H1 (cell line): ENCODE data around the gene NUP98. TPM values are rescaled to one million over a fixed set of nuclear protein-coding genes. Genes with fewer than 3 reads are reported as not detected.

Source experiments
- CTCF ChIA-PET: fragments of 300-600 bp; sonication (Branson Sonifier 250); formaldehyde crosslinking; loops from one replicate; lab custom pipeline; 2021; ENCODE audit not compliant: partially characterized antibody; lab: Charles Lee
- POLR2A ChIA-PET: fragments of 300-600 bp; sonication (Branson Sonifier 250); formaldehyde crosslinking; loops from one replicate; lab custom pipeline; 2021; ENCODE audit warnings: inconsistent platforms; ENCODE audit not compliant: partially characterized antibody; lab: Charles Lee
- DNase-seq, 2 experiments: peaks; one replicate each; pipeline versions ENCODE4 v3.0.0 to v3.0.0-alpha.2; 2010 to 2022; ENCODE audit warnings: low spot score in 2 of 2, low read depth in 1 of 2, mixed read lengths in 1 of 2
- FAIRE-seq: peaks from 2 replicates; lab custom pipeline; 2011; peaks lifted over from hg19 to GRCh38; lab: Jason Lieb, UNC
- H2AFZ ChIP-seq: 2 replicates; pipeline ENCODE4 v1.8.1; 2012; ENCODE audit warnings: low read length, inconsistent platforms
- H2AK5ac ChIP-seq: 2 replicates; pipeline ENCODE4 v1.6.1; 2013; ENCODE audit warnings: low read depth, low read length
- H2BK120ac ChIP-seq: replicated peaks from 2 replicates; pipeline ENCODE3; 2013; ENCODE audit warnings: low read depth, low read length, inconsistent platforms
- H2BK12ac ChIP-seq: 2 replicates; pipeline ENCODE4 v1.6.1; 2013; ENCODE audit warnings: low read depth, low read length
- H2BK15ac ChIP-seq: 2 replicates; pipeline ENCODE4 v1.6.1; 2013; ENCODE audit warnings: low read length
- H2BK20ac ChIP-seq: 2 replicates; pipeline ENCODE4 v1.6.1; 2013; ENCODE audit warnings: low read length
- H2BK5ac ChIP-seq: 2 replicates; pipeline ENCODE4 v1.6.1; 2013; ENCODE audit warnings: low read depth, low read length
- H3K14ac ChIP-seq: 2 replicates; pipeline ENCODE4 v1.6.1; 2013; ENCODE audit warnings: inconsistent platforms; ENCODE audit not compliant: insufficient read length
- H3K18ac ChIP-seq: 2 replicates; pipeline ENCODE4 v1.6.1; 2013; ENCODE audit warnings: low read length; ENCODE audit errors: extremely low read depth
- H3K23ac ChIP-seq: 2 replicates; pipeline ENCODE4 v1.6.1; 2013; ENCODE audit warnings: inconsistent platforms; ENCODE audit not compliant: insufficient read length
- H3K23me2 ChIP-seq: 2 replicates; pipeline ENCODE4 v1.6.1; 2013; ENCODE audit warnings: low read depth, low read length
- H3K27ac ChIP-seq: 2 replicates; pipeline ENCODE4 v1.6.1; 2011; ENCODE audit warnings: low read depth, low read length, inconsistent platforms
- H3K27me3 ChIP-seq, 4 experiments: replicated peaks in 1 of 4; 1 replicate in 1 of 4; 2 replicates in 3 of 4; pipeline versions ENCODE4 v1.6.1 to v1.8.1; 2011 to 2013; ENCODE audit warnings: low read length in 3 of 4, mild to moderate bottlenecking in 3 of 4, inconsistent platforms in 2 of 4, mixed read lengths in 2 of 4, moderate library complexity in 1 of 4; ENCODE audit not compliant: control insufficient read depth in 3 of 4, insufficient read depth in 3 of 4; ENCODE audit errors: extremely low read depth in 1 of 4
- H3K36me3 ChIP-seq, 4 experiments: 2 replicates each; pipeline versions ENCODE4 v1.6.1 to v1.8.1; 2011 to 2013; ENCODE audit warnings: mild to moderate bottlenecking in 4 of 4, low read length in 3 of 4, moderate library complexity in 2 of 4, control low read depth in 1 of 4, inconsistent platforms in 1 of 4; ENCODE audit not compliant: insufficient read depth in 4 of 4, control insufficient read depth in 2 of 4
- H3K4ac ChIP-seq: replicated peaks from 2 replicates; pipeline ENCODE3; 2013; ENCODE audit warnings: low read length, low read depth, mixed read lengths, inconsistent platforms; ENCODE audit not compliant: insufficient read length
- H3K4me1 ChIP-seq, 4 experiments: replicated peaks in 1 of 4; 1 replicate in 1 of 4; 2 replicates in 3 of 4; pipeline versions ENCODE4 v1.6.1 to v1.8.1; 2011 to 2013; ENCODE audit warnings: low read length in 3 of 4, inconsistent platforms in 2 of 4, mixed read lengths in 1 of 4; ENCODE audit not compliant: insufficient read depth in 4 of 4, control insufficient read depth in 3 of 4
- H3K4me2 ChIP-seq, 2 experiments: 2 replicates each; pipeline versions ENCODE4 v1.6.1 to v1.8.1; 2011 to 2013; ENCODE audit warnings: low read depth in 2 of 2, low read length in 2 of 2, control low read depth in 1 of 2, inconsistent platforms in 1 of 2, mild to moderate bottlenecking in 1 of 2; ENCODE audit not compliant: insufficient read depth in 1 of 2
- H3K4me3 ChIP-seq, 4 experiments: fragments of 200-600, 300-600 bp in 1 of 4; sonication (generic), shearing (Covaris generic), sonication (Bioruptor Twin) in 1 of 4; 2 replicates each; pipeline versions ENCODE4 v1.5.1 to v1.8.1; 2011 to 2016; ENCODE audit warnings: low read length in 4 of 4, low read depth in 3 of 4, control low read depth in 2 of 4, inconsistent platforms in 2 of 4, mild to moderate bottlenecking in 2 of 4, mixed read lengths in 1 of 4, moderate library complexity in 1 of 4; ENCODE audit not compliant: insufficient read depth in 2 of 4; ENCODE audit errors: extremely low read depth in 1 of 4
- H3K56ac ChIP-seq: replicated peaks from 2 replicates; pipeline ENCODE3; 2013; ENCODE audit warnings: low read depth, mild to moderate bottlenecking, mixed read lengths, low read length, inconsistent platforms; ENCODE audit not compliant: insufficient read length
- H3K79me1 ChIP-seq: 2 replicates; pipeline ENCODE4 v1.6.1; 2013; ENCODE audit warnings: low read depth, low read length, control low read depth
- H3K79me2 ChIP-seq, 2 experiments: 2 replicates each; pipeline versions ENCODE4 v1.6.1 to v1.8.1; 2012 to 2013; ENCODE audit warnings: low read length in 2 of 2, mild to moderate bottlenecking in 2 of 2, inconsistent platforms in 1 of 2; ENCODE audit not compliant: insufficient read depth in 2 of 2, control insufficient read depth in 1 of 2
- H3K9ac ChIP-seq, 4 experiments: replicated peaks in 1 of 4; 1 replicate in 1 of 4; 2 replicates in 3 of 4; pipeline versions ENCODE4 v1.6.1 to v1.8.1; 2011 to 2013; ENCODE audit warnings: low read depth in 3 of 4, low read length in 3 of 4, control low read depth in 2 of 4, mild to moderate bottlenecking in 2 of 4, moderate library complexity in 2 of 4, inconsistent platforms in 1 of 4; ENCODE audit errors: extremely low read depth in 1 of 4
- H3K9me3 ChIP-seq, 2 experiments: 2 replicates each; pipeline versions ENCODE4 v1.6.1 to v1.8.1; 2012 to 2013; ENCODE audit warnings: mild to moderate bottlenecking in 2 of 2, moderate library complexity in 2 of 2, control low read depth in 1 of 2, inconsistent platforms in 1 of 2, low read depth in 1 of 2, low read length in 1 of 2, mixed read lengths in 1 of 2; ENCODE audit not compliant: insufficient read depth in 2 of 2
- H4K20me1 ChIP-seq, 2 experiments: replicated peaks in 1 of 2; 2 replicates each; pipeline versions ENCODE3 to v1.8.1; 2011 to 2013; ENCODE audit warnings: inconsistent platforms in 2 of 2, low read length in 2 of 2, mild to moderate bottlenecking in 1 of 2; ENCODE audit not compliant: insufficient read depth in 2 of 2, control insufficient read depth in 1 of 2
- H4K5ac ChIP-seq: 2 replicates; pipeline ENCODE4 v1.6.1; 2013; ENCODE audit warnings: low read length, low read depth, mixed read lengths, inconsistent platforms; ENCODE audit not compliant: insufficient read length
- H4K8ac ChIP-seq: 2 replicates; pipeline ENCODE4 v1.8.0; 2013; ENCODE audit warnings: mild to moderate bottlenecking, moderate library complexity, low read length, inconsistent platforms; ENCODE audit not compliant: insufficient read depth; ENCODE audit errors: extremely low read depth
- H4K91ac ChIP-seq: replicated peaks from 2 replicates; pipeline ENCODE3; 2013; ENCODE audit warnings: low read length, mixed read lengths, inconsistent platforms; ENCODE audit not compliant: insufficient read length
- GABPA ChIP-seq: IDR thresholded peaks from 2 replicates; pipeline ENCODE4 v1.6.1; 2011; ENCODE audit warnings: mild to moderate bottlenecking, low read length, moderate library complexity, borderline replicate concordance; ENCODE audit not compliant: insufficient read depth
- NANOG ChIP-seq: IDR thresholded peaks from 2 replicates; pipeline ENCODE4 v1.6.1; 2011; ENCODE audit warnings: low read length, low read depth, mild to moderate bottlenecking, inconsistent platforms; ENCODE audit not compliant: insufficient read depth, poor library complexity, severe bottlenecking
- WGBS, 2 experiments: shearing (Covaris generic) in 1 of 2; methylation state at CpG; one replicate each; pipeline versions ENCODE4 v1.1.6 to v1.1.7; 2013 to 2015; ENCODE audit warnings: low lambda C conversion rate in 2 of 2, mixed read lengths in 2 of 2, inconsistent platforms in 1 of 2, low coverage in 1 of 2, missing lambda C conversion rate in 1 of 2; ENCODE audit not compliant: insufficient replicate concordance in 2 of 2, insufficient coverage in 1 of 2, insufficient read length in 1 of 2; ENCODE audit errors: extremely low coverage in 1 of 2, missing lambda C conversion rate in 1 of 2; 5-methylcytosine and 5-hydroxymethylcytosine counted together
- polyA plus RNA-seq, 7 experiments: library from polyadenylated mRNA; depleted of rRNA in 3 of 7; stranded (reverse) in 5 of 7; unstranded in 2 of 7; fragments of >200 nt in 5 of 7; fragments of 200-250 nt in 2 of 7; gene quantifications; 1 replicate in 5 of 7; 2 replicates in 1 of 7; 4 replicates in 1 of 7; pipeline versions ENCODE4 v1.2.1 to v1.2.3, GENCODE V29; 2011 to 2013; ENCODE audit warnings: missing spikeins in 2 of 7, mixed read lengths in 2 of 7
- total RNA-seq: library from RNA; stranded (reverse); fragmentation: NEBNext Ultra II Directional; extraction: Animal tissue kit (Norgen Biotek cat#: 25700); gene quantifications from 2 replicates; pipeline ENCODE4 v1.2.1, GENCODE V29; 2021

NUP98 gene
- total and polyA plus RNA-seq, 2 of the 8 experiments (the other 6 are each of a cell fraction or from before 2014, with no cell fraction given): 98.6 to 261 TPM

- Histone ChIP-seq H2BK120ac (no peak overlapping the region), H4K8ac (no peak overlapping the region), H3K9me3 (no peaks in the 10 kb centered on the region), H4K91ac (no peak overlapping the region), H4K5ac (no peak overlapping the region), H3K4me1 (peaks cover 5 to 18% (median 9%) of the 10 kb centered on the region in 4 experiments), H2AFZ (no peak overlapping the region), H2AK5ac (0 out of 2 replicates have a peak overlapping the region, but pooled peaks have one; percentile 76), H2BK5ac (no peak overlapping the region), H3K4me2 (peak overlapping the region; percentile 85 to 92), H3K4me3 (peak overlapping the region; percentile 76 to 97 (median 77)), H3K14ac (no peak overlapping the region), H3K27me3 (peaks cover 0 to 3% (median 0%) of the 10 kb centered on the region in 4 experiments; a peak in 1 of 7 replicates), H2BK15ac (no peak overlapping the region; the same call in 1 of the 2 replicates), H3K79me2 (peaks cover 12 to 42% of the 10 kb centered on the region in 2 experiments), H3K23ac (no peak overlapping the region), H3K27ac (no peak overlapping the region), H3K79me1 (peaks cover 16% of the 10 kb centered on the region), H3K9ac (peak overlapping the region in 3 of 4 experiments; percentile 52 to 64 (median 58); a peak in 5 of 7 replicates), H2BK20ac (no peak overlapping the region; the same call in 1 of the 2 replicates), H3K36me3 (peaks cover 0 to 3% (median 0%) of the 10 kb centered on the region in 4 experiments; a peak in 1 of 8 replicates), H3K18ac (no peak overlapping the region), H4K20me1 (peaks cover 10 to 19% of the 10 kb centered on the region in 2 experiments), H3K4ac (no peak overlapping the region), H2BK12ac (0 out of 2 replicates have a peak overlapping the region, but pooled peaks have one; percentile 39), H3K23me2 (peaks cover 10% of the 10 kb centered on the region), H3K56ac (no peak overlapping the region)
- POLR2A ChIA-PET: interaction anchor here (0.6 to 5.7 kb wide), 8 partner anchors 10 to 233 kb away, joined by 3 to 29 read pairs (median 6); partner anchors contain the start of gene STIM1
- FAIRE-seq (no peak), DNase-seq (peak in 1 of 2 experiments; percentile 81)
- WGBS, 2 experiments: 9 to 100% methylated on average over 1 to 26 of the region's 46 CpGs
- CTCF ChIA-PET: interaction anchor here (1.0 to 20.2 kb wide), 11 partner anchors 8 to 229 kb away, joined by 3 to 422 read pairs (median 5); partner anchors contain the start of gene STIM1
- no peak for TF ChIP-seq NANOG
- TF ChIP-seq GABPA: no peak
These were observed 42.9 kb upstream of the NUP98 start for GRCh38 chr11:3840004-3840869.
